Measurements from ENCODE around the gene TAX1BP3.

DNA sequence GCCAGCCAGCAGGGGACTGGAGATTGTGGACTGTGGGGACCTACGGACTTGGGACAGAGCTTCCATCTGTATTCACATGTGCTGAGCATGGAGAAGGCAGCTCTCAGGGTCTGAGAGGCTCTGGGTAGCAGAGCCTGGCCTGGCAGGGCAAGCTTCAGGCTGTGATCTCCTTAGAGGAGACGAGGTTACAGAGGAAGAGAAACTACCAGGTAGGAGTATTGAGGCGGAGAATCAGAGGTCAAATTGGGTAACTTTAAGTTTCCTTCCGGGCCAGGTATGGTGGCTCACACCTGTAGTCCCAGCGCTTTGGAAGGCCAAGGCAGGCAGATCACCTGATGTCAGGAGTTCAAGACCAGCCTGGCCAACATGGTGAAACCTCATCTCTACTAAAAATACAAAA, 23.1 kb downstream of the TAX1BP3 start:
- TF ChIP-seq, protein P1, sequence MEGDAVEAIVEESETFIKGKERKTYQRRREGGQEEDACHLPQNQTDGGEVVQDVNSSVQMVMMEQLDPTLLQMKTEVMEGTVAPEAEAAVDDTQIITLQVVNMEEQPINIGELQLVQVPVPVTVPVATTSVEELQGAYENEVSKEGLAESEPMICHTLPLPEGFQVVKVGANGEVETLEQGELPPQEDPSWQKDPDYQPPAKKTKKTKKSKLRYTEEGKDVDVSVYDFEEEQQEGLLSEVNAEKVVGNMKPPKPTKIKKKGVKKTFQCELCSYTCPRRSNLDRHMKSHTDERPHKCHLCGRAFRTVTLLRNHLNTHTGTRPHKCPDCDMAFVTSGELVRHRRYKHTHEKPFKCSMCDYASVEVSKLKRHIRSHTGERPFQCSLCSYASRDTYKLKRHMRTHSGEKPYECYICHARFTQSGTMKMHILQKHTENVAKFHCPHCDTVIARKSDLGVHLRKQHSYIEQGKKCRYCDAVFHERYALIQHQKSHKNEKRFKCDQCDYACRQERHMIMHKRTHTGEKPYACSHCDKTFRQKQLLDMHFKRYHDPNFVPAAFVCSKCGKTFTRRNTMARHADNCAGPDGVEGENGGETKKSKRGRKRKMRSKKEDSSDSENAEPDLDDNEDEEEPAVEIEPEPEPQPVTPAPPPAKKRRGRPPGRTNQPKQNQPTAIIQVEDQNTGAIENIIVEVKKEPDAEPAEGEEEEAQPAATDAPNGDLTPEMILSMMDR (conservative IDR thresholded peaks at IDR 0.05; ENCODE audit: low read length): no peak
- TF ChIP-seq EZH2phosphoT487 (IDR thresholded peaks at IDR 0.05; ENCODE audit: borderline replicate concordance): no peak

Measured in Loucy (cell line).